Mesenchymal stem cell (in vitro differentiated cells and primary cell): ENCODE measurements around the gene TRIOBP.

Experiments
- DNase-seq: peaks from one replicate; pipeline ENCODE4 v3.0.0-alpha.2; 2013
- H2AFZ ChIP-seq: one replicate; pipeline ENCODE4 v1.6.1; 2013; ENCODE audit warnings: low read depth, mild to moderate bottlenecking, control low read depth, inconsistent platforms, low read length, moderate library complexity
- H2AK5ac ChIP-seq: 2 replicates; pipeline ENCODE4 v1.6.1; 2013; ENCODE audit warnings: low read length, moderate library complexity, mild to moderate bottlenecking, inconsistent platforms; ENCODE audit not compliant: severe bottlenecking
- H2BK120ac ChIP-seq: one replicate; pipeline ENCODE4 v1.6.1; 2013; ENCODE audit warnings: low read depth, mild to moderate bottlenecking, inconsistent platforms, low read length, moderate library complexity
- H2BK12ac ChIP-seq, 2 experiments: one replicate each; pipeline ENCODE4 v1.6.1; 2013; ENCODE audit warnings: inconsistent platforms in 2 of 2, low read length in 2 of 2, mild to moderate bottlenecking in 2 of 2, moderate library complexity in 2 of 2, control low read depth in 1 of 2
- H2BK15ac ChIP-seq: one replicate; pipeline ENCODE4 v1.6.1; 2013; ENCODE audit warnings: mild to moderate bottlenecking, low read depth, inconsistent platforms; ENCODE audit not compliant: poor library complexity, severe bottlenecking
- H2BK5ac ChIP-seq: 2 replicates; pipeline ENCODE4 v1.6.1; 2013; ENCODE audit warnings: low read depth, mild to moderate bottlenecking, low read length, control low read depth, inconsistent platforms; ENCODE audit not compliant: poor library complexity, severe bottlenecking
- H3K14ac ChIP-seq, 2 experiments: one replicate each; pipeline ENCODE4 v1.6.1; 2013; ENCODE audit warnings: inconsistent platforms in 2 of 2, low read length in 2 of 2, control low read depth in 1 of 2, mild to moderate bottlenecking in 1 of 2, moderate library complexity in 1 of 2
- H3K18ac ChIP-seq, 2 experiments: one replicate each; pipeline ENCODE4 v1.6.1; 2013; ENCODE audit warnings: inconsistent platforms in 2 of 2, low read length in 2 of 2, control low read depth in 1 of 2, low read depth in 1 of 2, mild to moderate bottlenecking in 1 of 2
- H3K23ac ChIP-seq, 2 experiments: one replicate each; pipeline ENCODE4 v1.6.1; 2013; ENCODE audit warnings: inconsistent platforms in 2 of 2, low read length in 2 of 2, mild to moderate bottlenecking in 2 of 2, moderate library complexity in 2 of 2, control low read depth in 1 of 2
- H3K27ac ChIP-seq: 2 replicates; pipeline ENCODE4 v1.5.1; 2013; ENCODE audit warnings: mild to moderate bottlenecking, moderate library complexity, low read length, control low read depth, inconsistent platforms; ENCODE audit not compliant: poor library complexity, severe bottlenecking
- H3K27me3 ChIP-seq, 2 experiments: 2 replicates each; pipeline versions ENCODE4 v1.6.1 to v1.7.0; 2013; ENCODE audit warnings: low read length in 2 of 2, mild to moderate bottlenecking in 2 of 2, moderate library complexity in 2 of 2, control low read depth in 1 of 2, inconsistent platforms in 1 of 2; ENCODE audit not compliant: control insufficient read depth in 1 of 2, insufficient read depth in 1 of 2
- H3K36me3 ChIP-seq, 2 experiments: 2 replicates each; pipeline versions ENCODE4 v1.6.1 to v1.7.0; 2013; ENCODE audit warnings: low read length in 2 of 2, control low read depth in 1 of 2, inconsistent platforms in 1 of 2, low read depth in 1 of 2, mild to moderate bottlenecking in 1 of 2; ENCODE audit not compliant: insufficient read depth in 2 of 2, control insufficient read depth in 1 of 2
- H3K4ac ChIP-seq, 2 experiments: one replicate each; pipeline ENCODE4 v1.6.1; 2013; ENCODE audit warnings: inconsistent platforms in 2 of 2, low read length in 2 of 2, mild to moderate bottlenecking in 2 of 2, moderate library complexity in 2 of 2, control low read depth in 1 of 2, low read depth in 1 of 2
- H3K4me1 ChIP-seq: 2 replicates; pipeline ENCODE4 v1.6.1; 2013; ENCODE audit warnings: low read depth, low read length, control low read depth; ENCODE audit not compliant: control insufficient read depth, insufficient read depth
- H3K4me2 ChIP-seq: 2 replicates; pipeline ENCODE4 v1.6.1; 2013; ENCODE audit warnings: low read length, mild to moderate bottlenecking, inconsistent platforms; ENCODE audit not compliant: poor library complexity, severe bottlenecking
- H3K4me3 ChIP-seq, 2 experiments: 2 replicates each; pipeline versions ENCODE4 v1.5.1 to v1.7.0; 2013; ENCODE audit warnings: low read length in 2 of 2, mild to moderate bottlenecking in 2 of 2, control low read depth in 1 of 2, low read depth in 1 of 2; ENCODE audit not compliant: insufficient read depth in 1 of 2
- H3K79me1 ChIP-seq: replicated peaks from 2 replicates; pipeline ENCODE4 v1.6.1; 2013; ENCODE audit warnings: mild to moderate bottlenecking, control low read depth, low read length, inconsistent platforms; ENCODE audit not compliant: poor library complexity, severe bottlenecking
- H3K9ac ChIP-seq: 2 replicates; pipeline ENCODE4 v1.7.0; 2013; ENCODE audit warnings: mild to moderate bottlenecking, low read length, moderate library complexity
- H3K9me3 ChIP-seq: 2 replicates; pipeline ENCODE4 v1.7.0; 2013; ENCODE audit warnings: mild to moderate bottlenecking, low read length; ENCODE audit not compliant: control insufficient read depth
- H4K8ac ChIP-seq: one replicate; pipeline ENCODE4 v1.6.1; 2013; ENCODE audit warnings: inconsistent platforms, mild to moderate bottlenecking, low read length, moderate library complexity
- H4K91ac ChIP-seq: one replicate; pipeline ENCODE4 v1.6.1; 2013; ENCODE audit warnings: mild to moderate bottlenecking, low read length, inconsistent platforms
- WGBS: methylation state at CpG from one replicate; pipeline ENCODE4 v1.1.7; 2013; ENCODE audit warnings: mixed read lengths; 5-methylcytosine and 5-hydroxymethylcytosine counted together

The TRIOBP gene

DNA sequence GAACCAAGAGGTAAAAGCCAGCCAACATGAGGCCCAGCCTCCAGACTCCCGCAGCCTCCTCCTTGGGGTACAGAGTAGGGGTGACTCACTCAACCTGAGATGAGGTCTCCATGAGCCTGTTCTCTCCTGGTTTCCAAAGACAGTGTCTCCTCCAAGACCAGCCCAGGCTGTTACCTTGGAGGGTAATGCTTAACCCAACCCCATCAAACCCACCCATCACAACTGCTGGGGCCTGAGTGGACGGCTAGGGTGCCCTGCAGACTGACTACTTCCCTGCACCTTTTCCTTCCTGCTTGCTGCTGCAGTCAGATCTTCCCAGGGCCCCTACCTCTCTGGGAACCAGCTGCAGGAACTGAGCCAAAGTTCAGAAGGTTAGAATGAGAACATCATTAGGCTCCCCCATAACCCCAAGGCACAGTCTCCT is 15.8 kb upstream of the TRIOBP start:
- H3K27ac ChIP-seq: no peak overlapping the region
- peaks cover 29% of the 10 kb centered on the region for H3K4me1 ChIP-seq
- peaks cover 22 to 23% of the 10 kb centered on the region in 2 experiments for H3K36me3 ChIP-seq
- no peak overlapping the region for H3K4me2 ChIP-seq
- H4K91ac ChIP-seq: peak overlapping the region; percentile 14
- WGBS: 33% methylated on average over 2 of the region's 2 CpGs
- H4K8ac ChIP-seq: peak overlapping the region; percentile 35
- no peak overlapping the region for H3K4me3 ChIP-seq
- H2AK5ac ChIP-seq: peak overlapping the region; percentile 17
- H2BK12ac ChIP-seq: peak overlapping the region; percentile 29 to 45
- H3K18ac ChIP-seq: peak overlapping the region; percentile 11 to 37
- no peak overlapping the region for H2AFZ ChIP-seq
- H3K79me1 ChIP-seq: no peaks in the 10 kb centered on the region
- no peak overlapping the region for H3K14ac ChIP-seq
- H2BK120ac ChIP-seq: no peak overlapping the region
- H3K9me3 ChIP-seq: no peaks in the 10 kb centered on the region
- peak; percentile 47 for DNase-seq
- H2BK5ac ChIP-seq: no peak overlapping the region
- H2BK15ac ChIP-seq: no peak overlapping the region
- H3K9ac ChIP-seq: no peak overlapping the region
- no peak overlapping the region for H3K23ac ChIP-seq
- H3K4ac ChIP-seq: no peak overlapping the region
- H3K27me3 ChIP-seq: no peaks in the 10 kb centered on the region

GRCh38 chr22:37681556-37682049 is 15.2 kb upstream of the TRIOBP start:
- H2BK120ac ChIP-seq: no peak overlapping the region
- peak overlapping the region; percentile 36 for H2BK15ac ChIP-seq
- peak; percentile 79 for DNase-seq
- H3K4me1 ChIP-seq: peaks cover 29% of the 10 kb centered on the region
- no peak overlapping the region for H2AFZ ChIP-seq
- peak overlapping the region; percentile 47 for H3K9ac ChIP-seq
- peaks cover 1% of the 10 kb centered on the region for H3K79me1 ChIP-seq
- no peak overlapping the region for H4K91ac ChIP-seq
- no peak overlapping the region for H3K23ac ChIP-seq
- no peak overlapping the region for H3K4ac ChIP-seq
- peak overlapping the region; percentile 67 for H4K8ac ChIP-seq
- H2BK5ac ChIP-seq: no peak overlapping the region
- no peaks in the 10 kb centered on the region for H3K27me3 ChIP-seq
- H3K9me3 ChIP-seq: no peaks in the 10 kb centered on the region
- no peak overlapping the region for H3K27ac ChIP-seq
- peak overlapping the region in 1 of 2 experiments; percentile 55 for H2BK12ac ChIP-seq
- no peak overlapping the region for H3K14ac ChIP-seq
- H3K4me3 ChIP-seq: no peak overlapping the region
- peak overlapping the region; percentile 17 for H2AK5ac ChIP-seq
- no peak overlapping the region for H3K18ac ChIP-seq
- H3K4me2 ChIP-seq: no peak overlapping the region
- 24% methylated on average over 5 of the region's 6 CpGs for WGBS
- H3K36me3 ChIP-seq: peaks cover 22 to 23% of the 10 kb centered on the region in 2 experiments

- Histone ChIP-seq H2AFZ (no peak overlapping the region), H3K9me3 (no peaks in the 10 kb centered on the region), H2BK15ac (no peak overlapping the region), H3K4ac (no peak overlapping the region), H3K4me2 (no peak overlapping the region), H3K18ac (no peak overlapping the region), H3K4me3 (no peak overlapping the region), H2BK120ac (no peak overlapping the region), H3K27ac (no peak overlapping the region), H3K4me1 (peaks cover 22% of the 10 kb centered on the region), H3K9ac (no peak overlapping the region), H3K79me1 (peaks cover 17% of the 10 kb centered on the region), H2BK12ac (no peak overlapping the region), H2AK5ac (no peak overlapping the region), H3K36me3 (peaks cover 19 to 21% of the 10 kb centered on the region in 2 experiments), H4K91ac (no peak overlapping the region), H3K27me3 (no peaks in the 10 kb centered on the region), H4K8ac (no peak overlapping the region), H3K23ac (no peak overlapping the region), H2BK5ac (no peak overlapping the region), H3K14ac (no peak overlapping the region)
- DNase-seq: no peak
- WGBS: 88% methylated on average over 15 of the region's 16 CpGs
Measured at GRCh38 chr22:37684803-37685615, 11.8 kb upstream of the TRIOBP start.
